GM20000 (cell line): ENCODE data around the gene ZDHHC19.
"Not testable (repeated sequence)": the region's sequence is repeated elsewhere in the genome, so short reads cannot be mapped to it uniquely, and the experiment has no call there.

Experiments used
- DNase-seq: peaks from one replicate; pipeline ENCODE4 v3.0.0; 2012; ENCODE audit warnings: low spot score
- CTCF ChIP-seq: IDR thresholded peaks from 2 replicates; pipeline ENCODE4 v1.5.1; 2012; ENCODE audit warnings: mild to moderate bottlenecking, control low read depth; ENCODE audit errors: extremely low read depth, missing control alignments

ZDHHC19 gene

GRCh38 chr3:196178993-196179379 is 32.2 kb downstream of the ZDHHC19 start:
- DNase-seq = no peak
- TF ChIP-seq CTCF = no peak

- no peak for DNase-seq
- no peak for TF ChIP-seq CTCF
Observed at GRCh38 chr3:196177967-196178366, 33.2 kb downstream of the ZDHHC19 start.

GRCh38 chr3:196177567-196177966 is 33.6 kb downstream of the ZDHHC19 start:
- TF ChIP-seq CTCF = no peak
- DNase-seq = no peak

GRCh38 chr3:196175722-196176121 is 35.5 kb downstream of the ZDHHC19 start:
- DNase-seq = no peak
- no peak for TF ChIP-seq CTCF

- no peak for TF ChIP-seq CTCF
- DNase-seq = no peak
Observed at GRCh38 chr3:196175116-196175625, 36.0 kb downstream of the ZDHHC19 start.

- DNase-seq = no peak
- TF ChIP-seq CTCF = no peak
Observed at GRCh38 chr3:196174652-196175051, 36.5 kb downstream of the ZDHHC19 start.

GRCh38 chr3:196170296-196170695 is 40.9 kb downstream of the ZDHHC19 start:
- DNase-seq = not testable (repeated sequence)

- DNase-seq = no peak
- no peak for TF ChIP-seq CTCF
Observed at GRCh38 chr3:196169836-196170240, 41.4 kb downstream of the ZDHHC19 start.
